A549 (cell line): ENCODE results near the gene SLC44A2. TPM values are rescaled to one million over a fixed set of nuclear protein-coding genes. Genes with fewer than 3 reads are reported as not detected.

ENCODE experiments used
- ATAC-seq, 2 experiments: fragments of 200-7000 bp in 1 of 2; fragments of >200 bp in 1 of 2; cut with Nextera tagmentation in 1 of 2; cut with Tn5 transposase in 1 of 2; 3 replicates each; pipeline versions ENCODE4 v1.8.0 to v1.9.1; 2018 to 2020; ENCODE audit warnings: mild to moderate bottlenecking in 1 of 2, moderate library complexity in 1 of 2
- CTCF ChIA-PET: fragments of 300-600 bp; sonication (Branson Sonifier 250); formaldehyde crosslinking; extraction: SDS; loops from one replicate; lab custom pipeline; 2021; ENCODE audit warnings: antibody characterized with exemption, inconsistent platforms; lab: Yijun Ruan, JAX
- POLR2A ChIA-PET: fragments of 350-600 bp; formaldehyde crosslinking; extraction: SDS; loops from one replicate; lab custom pipeline; 2021; ENCODE audit warnings: antibody characterized with exemption, inconsistent platforms; lab: Yijun Ruan, JAX
- DNase-seq, 2 experiments: peaks; one replicate each; pipeline versions ENCODE4 v3.0.0 to v3.0.0-alpha.2; 2011 to 2016; ENCODE audit warnings: low read depth in 1 of 2, low spot score in 1 of 2
- FAIRE-seq: peaks from 2 replicates; lab custom pipeline; 2011; peaks lifted over from hg19 to GRCh38; lab: Jason Lieb, UNC
- H3K27ac ChIP-seq, 2 experiments: fragments of >200 bp; sonication (Bioruptor Twin); formaldehyde crosslinking; 3 replicates each; pipeline ENCODE4 v1.5.1; 2016 to 2017
- H3K4me1 ChIP-seq: fragments of >200 bp; sonication (Bioruptor Twin); formaldehyde crosslinking; 3 replicates; pipeline ENCODE4 v1.6.1; 2016
- H3K4me2 ChIP-seq: fragments of >200 bp; sonication (Bioruptor Twin); formaldehyde crosslinking; 3 replicates; pipeline ENCODE4 v1.6.1; 2016
- H3K4me3 ChIP-seq: fragments of >200 bp; sonication (Bioruptor Twin); formaldehyde crosslinking; 3 replicates; pipeline ENCODE4 v1.5.1; 2016
- H3K9me3 ChIP-seq: fragments of >200 bp; sonication (Bioruptor Twin); formaldehyde crosslinking; 3 replicates; pipeline ENCODE4 v1.6.1; 2016
- BHLHE40 ChIP-seq: IDR thresholded peaks from 2 replicates; pipeline ENCODE4 v1.6.1; 2012; ENCODE audit warnings: low read depth, low read length, inconsistent platforms
- CHD4 ChIP-seq: fragments of 200-600 bp; sonication (generic); IDR thresholded peaks from 2 replicates; pipeline ENCODE4 v1.6.1; 2016; ENCODE audit warnings: antibody characterized with exemption, mild to moderate bottlenecking, borderline replicate concordance
- E2F6 ChIP-seq: IDR thresholded peaks from 2 replicates; pipeline ENCODE4 v1.6.1; 2012; ENCODE audit warnings: low read depth, borderline replicate concordance
- ELK1 ChIP-seq: fragments of 150-350 bp; IDR thresholded peaks from 2 replicates; pipeline ENCODE4 v1.6.1; 2014; ENCODE audit warnings: low read depth, mild to moderate bottlenecking, low read length
- EP300 ChIP-seq, 2 experiments: fragments of >200 bp; sonication (Bioruptor Twin); formaldehyde crosslinking; IDR thresholded peaks; 2 replicates in 1 of 2; 3 replicates in 1 of 2; pipeline ENCODE4 v1.6.1; 2016 to 2017
- ESRRA ChIP-seq: fragments of 150-350 bp; IDR thresholded peaks from 2 replicates; pipeline ENCODE4 v1.6.1; 2014; ENCODE audit warnings: mild to moderate bottlenecking, low read length, borderline replicate concordance
- HDAC2 ChIP-seq: fragments of 200-600 bp; sonication (generic); IDR thresholded peaks from 2 replicates; pipeline ENCODE4 v1.6.1; 2016
- HES2 ChIP-seq: fragments of >200 bp; sonication (Bioruptor Twin); formaldehyde crosslinking; IDR thresholded peaks from 2 replicates; pipeline ENCODE4 v1.6.1; 2016
- HEYL ChIP-seq: fragments of 250-450 bp; sonication (Bioruptor Pico); IDR thresholded peaks from 2 replicates; pipeline ENCODE4 v1.8.0; 2021; ENCODE audit warnings: mild to moderate bottlenecking, moderate library complexity
- HMGXB4 ChIP-seq: fragments of 250-450 bp; sonication (Bioruptor Pico); IDR thresholded peaks from 2 replicates; pipeline ENCODE4 v1.5.0; 2021; ENCODE audit warnings: mild to moderate bottlenecking, moderate library complexity, borderline replicate concordance
- JUN ChIP-seq, 2 experiments: fragments of >200 bp; sonication (Bioruptor Twin); formaldehyde crosslinking; IDR thresholded peaks; 2 replicates in 1 of 2; 3 replicates in 1 of 2; pipeline ENCODE4 v1.6.1; 2016 to 2017
- KDM5A ChIP-seq: fragments of 200-600 bp; sonication (generic); IDR thresholded peaks from 2 replicates; pipeline ENCODE4 v1.6.1; 2016; ENCODE audit warnings: antibody characterized with exemption, mild to moderate bottlenecking
- MAX ChIP-seq: IDR thresholded peaks from 2 replicates; pipeline ENCODE4 v1.6.1; 2012
- MAZ ChIP-seq: fragments of 150-350 bp; IDR thresholded peaks from 2 replicates; pipeline ENCODE4 v1.6.1; 2014; ENCODE audit warnings: antibody characterized with exemption, low read depth, low read length, borderline replicate concordance
- NFE2L2 ChIP-seq: fragments of 150-350 bp; conservative IDR thresholded peaks from 2 replicates; pipeline ENCODE4 v1.6.1; 2014; ENCODE audit warnings: low read length
- POLR2A ChIP-seq: IDR thresholded peaks from 2 replicates; pipeline ENCODE4 v1.6.1; 2012; ENCODE audit warnings: mild to moderate bottlenecking, low read length
- RNF2 ChIP-seq: fragments of 200-600 bp; sonication (generic); IDR thresholded peaks from 2 replicates; pipeline ENCODE4 v1.6.1; 2016; ENCODE audit warnings: low read depth, mild to moderate bottlenecking, antibody characterized with exemption, moderate library complexity, borderline replicate concordance
- TP53 ChIP-seq: fragments of 250-450 bp; sonication (Bioruptor Pico); IDR thresholded peaks from 2 replicates; pipeline ENCODE4 v1.5.0; 2021; ENCODE audit warnings: mild to moderate bottlenecking, moderate library complexity
- ZC3H11A ChIP-seq: fragments of 450-650 bp; IDR thresholded peaks from 2 replicates; pipeline ENCODE4 v1.6.1; 2014; ENCODE audit warnings: antibody characterized with exemption, mild to moderate bottlenecking
- ZSCAN20 ChIP-seq: fragments of 250-450 bp; sonication (Bioruptor Pico); IDR thresholded peaks from 2 replicates; pipeline ENCODE4 v1.8.0; 2022; ENCODE audit warnings: mild to moderate bottlenecking, moderate library complexity
- WGBS: methylation state at CpG from one replicate; pipeline ENCODE4 v1.1.6; 2017; ENCODE audit errors: missing lambda C conversion rate; 5-methylcytosine and 5-hydroxymethylcytosine counted together
- polyA plus RNA-seq, 4 experiments: library from polyadenylated mRNA; depleted of rRNA in 3 of 4; stranded (reverse); fragments of >200 nt; fragmentation: RNase III in 1 of 4; extraction: RNeasy Plus Mini Kit Qiagen cat#74134 plus additional on column Dnase treatment in 1 of 4; gene quantifications; 2 replicates in 3 of 4; 3 replicates in 1 of 4; pipeline ENCODE4 v1.2.3, GENCODE V29; 2011 to 2017

Gene SLC44A2
- polyA plus RNA-seq, 2 of the 4 experiments (the other 2 are of a cell fraction) = 8.3 TPM

- TF ChIP-seq RNF2 = no peak
- TF ChIP-seq NFE2L2 = no peak
Observed at GRCh38 chr19:10679743-10680142, 54.4 kb downstream of the SLC44A2 start (continued).

- H3K27ac ChIP-seq = no peak overlapping the region
- H3K4me3 ChIP-seq = no peak overlapping the region
- ChIA-PET CTCF (interaction anchor here (0.8 to 1.3 kb wide), 4 partner anchors 12 to 100 kb away, joined by 3 to 7 read pairs (median 3); no protein-coding TSS in a partner anchor), POLR2A (no interaction called here)
- no peaks in the 10 kb centered on the region for H3K4me1 ChIP-seq
- no peaks in the 10 kb centered on the region for H3K9me3 ChIP-seq
- no peak overlapping the region for H3K4me2 ChIP-seq
- TF ChIP-seq KDM5A = no peak
- no peak for TF ChIP-seq RNF2
- no peak for TF ChIP-seq MAZ
- no peak for TF ChIP-seq HES2
- TF ChIP-seq HEYL = no peak
- no peak for TF ChIP-seq MAX
- TF ChIP-seq CHD4 = no peak
- no peak for TF ChIP-seq JUN (IDR thresholded peaks at IDR 0.05)
- no peak for TF ChIP-seq ELK1
- TF ChIP-seq HDAC2 = no peak
- TF ChIP-seq ESRRA = no peak
- no peak for TF ChIP-seq ZSCAN20 (CRISPR knock-in tag)
- TF ChIP-seq E2F6 = no peak
- no peak for TF ChIP-seq EP300 (IDR thresholded peaks at IDR 0.05)
- no peak for TF ChIP-seq HMGXB4
- TF ChIP-seq ZC3H11A = no peak
- TF ChIP-seq BHLHE40 = no peak
- no peak for TF ChIP-seq POLR2A
- 95% methylated on average over 14 of the region's 15 CpGs for WGBS
- ATAC-seq (no peak), FAIRE-seq (no peak), DNase-seq (no peak)
Observed at GRCh38 chr19:10680545-10681135, 55.3 kb downstream of the SLC44A2 start.

- ChIA-PET CTCF (interaction anchor here (1.0 to 1.7 kb wide), 6 partner anchors 11 to 100 kb away, joined by 3 to 7 read pairs (median 4); no protein-coding TSS in a partner anchor), POLR2A (no interaction called here)
- Histone ChIP-seq H3K4me3 (no peak overlapping the region), H3K9me3 (no peaks in the 10 kb centered on the region), H3K27ac (no peak overlapping the region), H3K4me1 (no peaks in the 10 kb centered on the region), H3K4me2 (no peak overlapping the region)
- FAIRE-seq (no peak), DNase-seq (no peak), ATAC-seq (no peak)
- TF ChIP-seq TP53 (CRISPR knock-in tag) = no peak
- 90% methylated on average over 3 of the region's 4 CpGs for WGBS
Observed at GRCh38 chr19:10681658-10682057, 56.3 kb downstream of the SLC44A2 start.
